NCI-H510A (cell line): ENCODE measurements around the gene HIPK2.

ENCODE experiments used
- DNase-seq: peaks from one replicate; lab custom pipeline; 2025; lab: John Stamatoyannopoulos, UW

HIPK2 gene

GRCh38 chr7:139777948-139778841, at the start of gene HIPK2:
TSS of gene HIPK2 (minus strand) at chr7:139777998. CDS start at chr7:139777623, 375 bp downstream.
- DNase-seq, result peak; percentile 46

- DNase-seq, result no peak
Observed at GRCh38 chr7:139827042-139827441, 49.2 kb upstream of the HIPK2 start.

- DNase-seq, result no peak
Observed at GRCh38 chr7:139825666-139826290, 48.0 kb upstream of the HIPK2 start.

- DNase-seq, result no peak
Observed at GRCh38 chr7:139823959-139824521, 46.2 kb upstream of the HIPK2 start.

GRCh38 chr7:139822855-139823254, 45.1 kb upstream of the HIPK2 start:
- no peak for DNase-seq

GRCh38 chr7:139821349-139822105, 43.7 kb upstream of the HIPK2 start:
- no peak for DNase-seq

- no peak for DNase-seq
Observed at GRCh38 chr7:139820089-139820488, 42.3 kb upstream of the HIPK2 start.

DNA sequence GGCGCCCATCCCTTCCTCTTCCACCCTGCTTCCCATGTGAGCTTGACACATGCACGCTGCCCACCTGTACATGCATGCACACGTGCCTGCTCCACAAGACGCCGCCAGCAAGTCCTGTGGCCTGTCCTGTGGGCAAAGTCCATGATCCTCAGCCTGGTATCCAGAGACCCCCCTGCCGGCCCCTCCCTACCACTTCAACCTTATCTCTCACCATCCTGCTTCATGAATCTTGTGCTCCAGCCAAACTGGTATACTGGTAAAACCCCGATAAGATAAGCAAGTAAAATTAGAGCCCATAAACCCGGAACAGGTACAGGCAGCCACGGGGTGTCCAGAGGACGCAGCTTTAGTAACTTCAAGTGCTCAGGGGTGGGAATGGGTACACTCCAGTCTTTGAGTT, 39.5 kb upstream of the HIPK2 start:
- DNase-seq, result no peak

DNA sequence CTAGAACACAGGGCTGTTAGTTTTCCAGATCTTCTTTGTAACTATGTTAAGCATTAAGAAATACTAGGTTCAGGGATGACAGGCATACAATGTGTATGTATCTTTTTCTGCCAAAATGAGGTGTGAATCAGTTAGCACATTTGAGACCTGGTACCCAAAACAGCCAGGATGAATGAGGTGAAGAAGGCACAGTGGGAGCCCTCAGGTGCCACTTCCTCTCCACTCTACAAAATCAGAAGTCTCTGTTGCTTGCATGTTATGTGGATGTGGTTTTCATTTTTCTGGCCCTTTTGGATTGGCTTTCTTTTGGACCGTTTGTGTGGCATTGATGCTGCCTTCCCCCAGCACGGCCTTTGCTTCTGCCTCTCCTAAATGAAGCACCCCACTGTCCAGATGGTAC, 35.9 kb upstream of the HIPK2 start:
- DNase-seq, result no peak

GRCh38 chr7:139813151-139813550, 35.4 kb upstream of the HIPK2 start:
- no peak for DNase-seq

GRCh38 chr7:139811066-139811465, 33.3 kb upstream of the HIPK2 start:
- no peak for DNase-seq

DNA sequence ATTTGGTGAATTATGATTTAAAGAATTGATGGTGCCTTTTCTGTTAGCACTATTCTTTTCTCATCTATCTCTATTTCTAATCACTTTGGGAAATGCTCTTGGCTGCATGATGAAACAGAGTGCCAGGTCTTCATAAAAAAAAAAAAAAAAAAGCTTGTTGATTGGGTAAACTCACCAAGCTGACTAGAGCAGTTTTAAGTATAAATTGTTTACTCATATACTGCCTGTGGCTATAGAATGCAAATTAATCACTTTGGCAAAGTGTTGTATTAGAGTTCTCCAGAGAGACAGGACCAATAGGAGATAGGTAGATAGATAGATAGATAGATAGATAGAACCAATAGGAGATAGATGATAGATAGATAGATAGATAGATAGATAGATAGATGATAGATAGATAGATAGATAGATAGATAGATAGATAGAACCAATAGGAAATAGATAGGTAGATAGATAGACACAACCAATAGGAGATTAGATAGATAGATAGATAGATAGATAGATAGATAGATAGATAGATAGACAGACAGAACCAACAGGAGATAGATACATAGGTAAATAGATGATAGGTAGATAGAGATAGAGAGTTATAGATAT, 31.1 kb upstream of the HIPK2 start:
- DNase-seq, result no peak

- DNase-seq, result no peak
Observed at GRCh38 chr7:139808427-139808826, 30.6 kb upstream of the HIPK2 start.

- DNase-seq, result no peak
Observed at GRCh38 chr7:139807009-139807408, 29.2 kb upstream of the HIPK2 start.

- DNase-seq, result no peak
Observed at GRCh38 chr7:139804571-139804970, 26.8 kb upstream of the HIPK2 start.

DNA sequence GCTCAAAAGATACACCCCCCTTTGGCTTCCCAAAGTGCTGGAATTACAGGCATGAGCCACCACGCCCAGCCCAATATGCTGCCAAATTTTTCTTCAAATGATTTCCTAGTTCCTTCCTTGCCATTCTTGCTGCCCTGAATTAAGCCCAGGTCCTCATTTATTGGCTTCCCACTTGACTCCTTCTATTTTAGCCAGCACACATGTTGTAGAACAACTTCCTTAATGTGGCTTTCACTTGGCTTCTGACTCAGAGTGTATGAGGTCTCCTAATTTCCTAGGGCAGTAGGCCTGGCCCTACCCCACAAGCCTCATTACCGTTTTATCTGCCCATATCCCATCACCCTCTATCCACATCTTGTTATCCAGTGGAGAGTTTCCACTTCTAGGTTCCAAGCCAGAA, 21.8 kb upstream of the HIPK2 start:
- DNase-seq, result no peak

GRCh38 chr7:139798892-139799291, 21.1 kb upstream of the HIPK2 start:
- DNase-seq, result no peak

- no peak for DNase-seq
Observed at GRCh38 chr7:139798221-139798620, 20.4 kb upstream of the HIPK2 start.

DNA sequence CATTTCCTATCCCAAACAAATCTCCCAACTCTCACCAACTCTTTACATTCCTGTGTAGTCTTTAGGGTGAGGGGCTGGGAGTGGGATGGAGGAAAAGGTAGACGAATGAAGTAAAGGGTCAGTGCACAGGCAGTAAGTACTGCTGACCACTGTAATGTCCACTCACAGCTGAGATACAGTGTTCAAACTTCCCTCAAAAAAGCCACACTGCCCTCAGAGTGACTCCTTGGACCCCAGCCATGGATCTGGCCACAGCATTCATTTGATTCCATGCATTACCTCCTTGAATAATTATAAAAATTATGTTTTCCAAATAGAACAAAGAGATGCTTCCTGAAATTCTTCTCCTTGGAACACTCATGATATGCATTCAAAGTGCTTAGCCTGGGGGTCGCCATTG, 19.8 kb upstream of the HIPK2 start:
- no peak for DNase-seq

DNA sequence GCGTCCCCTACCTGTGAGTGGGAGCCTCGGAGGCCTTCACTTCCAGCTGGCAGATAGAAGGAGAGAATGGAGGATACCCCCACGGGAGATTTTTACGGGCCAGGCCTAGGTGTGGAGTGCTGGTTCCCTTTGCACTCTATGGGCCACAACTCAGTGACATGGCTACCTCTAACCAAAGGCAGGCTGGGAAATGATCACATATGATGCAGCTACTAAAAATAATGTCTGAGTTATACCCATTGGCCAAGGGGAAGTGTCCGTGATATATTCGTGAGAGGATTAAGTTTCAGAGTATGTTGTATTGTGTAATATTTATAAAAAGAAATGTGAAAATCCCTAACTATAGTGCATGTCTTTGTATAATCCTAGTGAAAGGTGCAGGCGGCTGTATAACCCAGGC, 13.5 kb upstream of the HIPK2 start:
- DNase-seq, result no peak

GRCh38 chr7:139784648-139785047, 6.8 kb upstream of the HIPK2 start:
- DNase-seq, result no peak
